GM18507 (cell line): Measurements from ENCODE around the gene RNF187.

Experiments used
- DNase-seq: peaks from one replicate; pipeline ENCODE4 v3.0.0; 2011; ENCODE audit warnings: low read depth; ENCODE audit not compliant: insufficient read length; ENCODE audit errors: extremely low spot score
- FAIRE-seq: peaks from 2 replicates; lab custom pipeline; 2011; peaks lifted over from hg19 to GRCh38; lab: Jason Lieb, UNC

The RNF187 gene

GRCh38 chr1:228487336-228488124 is at the start of gene RNF187:
Gene RNF187 (plus strand): TSS chr1:228487382.
- peak; percentile 26 for DNase-seq
- FAIRE-seq, result peak; percentile 5

- FAIRE-seq (no peak), DNase-seq (no peak)
These were observed 49.7 kb upstream of the RNF187 start for GRCh38 chr1:228437424-228437962.

- FAIRE-seq (no peak), DNase-seq (no peak)
These were observed 48.9 kb upstream of the RNF187 start for GRCh38 chr1:228438266-228438665.

GRCh38 chr1:228440761-228441500 is 46.3 kb upstream of the RNF187 start:
- FAIRE-seq (no peak), DNase-seq (no peak)

- no peak for DNase-seq
- no peak for FAIRE-seq
These were observed 43.8 kb upstream of the RNF187 start for GRCh38 chr1:228443395-228443794.

GRCh38 chr1:228445490-228445842 is 41.7 kb upstream of the RNF187 start:
- FAIRE-seq (no peak), DNase-seq (no peak)

GRCh38 chr1:228445843-228446650 is 41.1 kb upstream of the RNF187 start:
- FAIRE-seq (no peak), DNase-seq (no peak)

- DNase-seq, result no peak
These were observed 40.3 kb upstream of the RNF187 start for GRCh38 chr1:228446852-228447251.

GRCh38 chr1:228448372-228448771 is 38.8 kb upstream of the RNF187 start:
- FAIRE-seq (no peak), DNase-seq (no peak)

More at GRCh38 chr1:228446852-228447251, 40.3 kb upstream of the RNF187 start:
- FAIRE-seq, result no peak

- DNase-seq, result no peak
- no peak for FAIRE-seq
These were observed 37.0 kb upstream of the RNF187 start for GRCh38 chr1:228450200-228450599.

- no peak for DNase-seq
- no peak for FAIRE-seq
These were observed 34.8 kb upstream of the RNF187 start for GRCh38 chr1:228452194-228453021.

GRCh38 chr1:228453022-228453560 is 34.1 kb upstream of the RNF187 start:
- no peak for FAIRE-seq
- DNase-seq, result no peak

- no peak for FAIRE-seq
- no peak for DNase-seq
These were observed 33.6 kb upstream of the RNF187 start for GRCh38 chr1:228453614-228454013.

- no peak for DNase-seq
- no peak for FAIRE-seq
These were observed 32.9 kb upstream of the RNF187 start for GRCh38 chr1:228454238-228454637.

- FAIRE-seq (no peak), DNase-seq (no peak)
These were observed 31.5 kb upstream of the RNF187 start for GRCh38 chr1:228455715-228456114.

- DNase-seq (no peak), FAIRE-seq (no peak)
These were observed 30.7 kb upstream of the RNF187 start for GRCh38 chr1:228456252-228457016.

- DNase-seq (no peak), FAIRE-seq (no peak)
These were observed 30.2 kb upstream of the RNF187 start for GRCh38 chr1:228457017-228457395.
